ENCODE measurements around the gene BAZ1B.
"Not testable (repeated sequence)": the region's sequence is repeated elsewhere in the genome, so short reads cannot be mapped to it uniquely, and the experiment has no call there.

BAZ1B gene

GRCh38 chr7:73503229-73503628, 18.9 kb downstream of the BAZ1B start:
- H3K36me3 ChIP-seq (ENCODE audit: insufficient read depth, low read length): peaks cover 95% of the 10 kb centered on the region
- H3K79me2 ChIP-seq (ENCODE audit: insufficient read depth, low read length): peaks cover 91% of the 10 kb centered on the region
- H3K9me3 ChIP-seq (ENCODE audit: insufficient read depth, low read length, severe bottlenecking): no peaks in the 10 kb centered on the region
- no peak for TF ChIP-seq EZH2 (IDR thresholded peaks at IDR 0.05; ENCODE audit: borderline replicate concordance, low read depth, low read length, severe bottlenecking)
- TF ChIP-seq, protein P1, sequence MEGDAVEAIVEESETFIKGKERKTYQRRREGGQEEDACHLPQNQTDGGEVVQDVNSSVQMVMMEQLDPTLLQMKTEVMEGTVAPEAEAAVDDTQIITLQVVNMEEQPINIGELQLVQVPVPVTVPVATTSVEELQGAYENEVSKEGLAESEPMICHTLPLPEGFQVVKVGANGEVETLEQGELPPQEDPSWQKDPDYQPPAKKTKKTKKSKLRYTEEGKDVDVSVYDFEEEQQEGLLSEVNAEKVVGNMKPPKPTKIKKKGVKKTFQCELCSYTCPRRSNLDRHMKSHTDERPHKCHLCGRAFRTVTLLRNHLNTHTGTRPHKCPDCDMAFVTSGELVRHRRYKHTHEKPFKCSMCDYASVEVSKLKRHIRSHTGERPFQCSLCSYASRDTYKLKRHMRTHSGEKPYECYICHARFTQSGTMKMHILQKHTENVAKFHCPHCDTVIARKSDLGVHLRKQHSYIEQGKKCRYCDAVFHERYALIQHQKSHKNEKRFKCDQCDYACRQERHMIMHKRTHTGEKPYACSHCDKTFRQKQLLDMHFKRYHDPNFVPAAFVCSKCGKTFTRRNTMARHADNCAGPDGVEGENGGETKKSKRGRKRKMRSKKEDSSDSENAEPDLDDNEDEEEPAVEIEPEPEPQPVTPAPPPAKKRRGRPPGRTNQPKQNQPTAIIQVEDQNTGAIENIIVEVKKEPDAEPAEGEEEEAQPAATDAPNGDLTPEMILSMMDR (IDR thresholded peaks at IDR 0.05; ENCODE audit: borderline replicate concordance, extremely low read depth, low read length, poor library complexity, severe bottlenecking): no peak
- H4K20me1 ChIP-seq (ENCODE audit: insufficient read depth, low read length): peaks cover 64% of the 10 kb centered on the region; the same call in 1 of the 2 replicates
- H3K27ac ChIP-seq (ENCODE audit: low read length): no peak overlapping the region
- H3K9ac ChIP-seq (ENCODE audit: low read depth, low read length): no peak overlapping the region
- DNase-seq: no peak
- H2AFZ ChIP-seq (ENCODE audit: low read depth, low read length): no peak overlapping the region
- no peak overlapping the region for H3K4me2 ChIP-seq (ENCODE audit: insufficient read depth, low read length)
- H3K27me3 ChIP-seq (ENCODE audit: insufficient read depth, low read length, poor library complexity): no peaks in the 10 kb centered on the region
- H3K4me3 ChIP-seq (ENCODE audit: low read depth in 1 of 2, low read length in 2 of 2): no peak overlapping the region
- ATAC-seq (ENCODE audit: insufficient read depth, low read depth): no peak
- no peaks in the 10 kb centered on the region for H3K4me1 ChIP-seq (ENCODE audit: insufficient read depth, low read length)

DNA sequence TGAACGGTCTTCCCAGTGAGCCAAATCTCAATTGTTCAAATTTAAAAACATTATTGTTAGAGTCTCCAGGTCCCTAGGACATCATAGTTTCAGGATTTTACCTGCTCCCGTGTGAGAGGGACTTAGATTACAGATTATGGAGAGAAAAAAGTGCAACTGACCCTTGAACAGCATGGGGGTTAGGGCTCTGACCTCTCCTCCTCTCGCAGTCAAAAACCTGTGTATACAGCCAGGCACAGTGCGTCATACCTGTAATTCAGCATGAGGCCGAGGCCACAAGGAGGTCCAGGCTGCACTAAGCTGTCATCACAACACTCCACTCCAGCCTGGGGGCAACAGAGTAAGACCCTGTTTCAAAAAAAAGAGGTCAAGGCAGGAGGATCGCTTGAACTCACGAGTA, 25.5 kb downstream of the BAZ1B start:
- no peaks in the 10 kb centered on the region for H3K4me1 ChIP-seq (ENCODE audit: insufficient read depth, low read length)
- H4K20me1 ChIP-seq (ENCODE audit: insufficient read depth, low read length): peaks cover 64% of the 10 kb centered on the region
- peaks cover 92% of the 10 kb centered on the region for H3K79me2 ChIP-seq (ENCODE audit: insufficient read depth, low read length)
- no peak overlapping the region for H3K4me3 ChIP-seq (ENCODE audit: low read depth in 1 of 2, low read length in 2 of 2)
- TF ChIP-seq, protein P1 (IDR thresholded peaks at IDR 0.05; ENCODE audit: borderline replicate concordance, extremely low read depth, low read length, poor library complexity, severe bottlenecking): no peak
- no peak for TF ChIP-seq EZH2 (IDR thresholded peaks at IDR 0.05; ENCODE audit: borderline replicate concordance, low read depth, low read length, severe bottlenecking)
- H2AFZ ChIP-seq (ENCODE audit: low read depth, low read length): no peak overlapping the region
- DNase-seq (no peak), ATAC-seq (ENCODE audit: insufficient read depth, low read depth) (no peak)
- peaks cover 98% of the 10 kb centered on the region for H3K36me3 ChIP-seq (ENCODE audit: insufficient read depth, low read length)
- no peak overlapping the region for H3K4me2 ChIP-seq (ENCODE audit: insufficient read depth, low read length)
- H3K9ac ChIP-seq (ENCODE audit: low read depth, low read length): no peak overlapping the region
- H3K27ac ChIP-seq (ENCODE audit: low read length): no peak overlapping the region
- no peaks in the 10 kb centered on the region for H3K27me3 ChIP-seq (ENCODE audit: insufficient read depth, low read length, poor library complexity)
- no peaks in the 10 kb centered on the region for H3K9me3 ChIP-seq (ENCODE audit: insufficient read depth, low read length, severe bottlenecking)

DNA sequence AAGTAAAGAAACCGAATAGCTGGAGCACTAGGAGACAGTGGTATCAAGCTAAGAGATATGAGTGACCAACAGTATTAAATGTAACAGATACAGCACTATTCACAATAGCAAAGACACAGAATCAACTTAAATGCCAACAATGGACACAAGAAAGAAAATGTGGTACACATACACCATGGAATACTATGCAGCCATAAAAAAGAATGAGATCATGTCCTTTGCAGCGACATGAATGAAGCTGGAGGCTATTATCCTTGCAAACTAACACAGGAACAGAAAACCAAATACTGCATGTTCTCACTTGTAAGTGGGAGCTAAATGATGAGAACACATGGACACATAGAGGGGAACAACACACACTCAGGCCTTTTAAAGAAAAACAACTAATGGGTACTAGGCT, 26.6 kb downstream of the BAZ1B start:
- H3K27ac ChIP-seq (ENCODE audit: low read length); DNase-seq; H3K4me2 ChIP-seq (ENCODE audit: insufficient read depth, low read length); H3K9me3 ChIP-seq (ENCODE audit: insufficient read depth, low read length, severe bottlenecking); ATAC-seq (ENCODE audit: insufficient read depth, low read depth); H3K9ac ChIP-seq (ENCODE audit: low read depth, low read length); H3K4me1 ChIP-seq (ENCODE audit: insufficient read depth, low read length); H3K4me3 ChIP-seq (ENCODE audit: low read depth in 1 of 2, low read length in 2 of 2); H3K27me3 ChIP-seq (ENCODE audit: insufficient read depth, low read length, poor library complexity); H2AFZ ChIP-seq (ENCODE audit: low read depth, low read length): not testable (repeated sequence)
- H4K20me1 ChIP-seq (ENCODE audit: insufficient read depth, low read length): peaks cover 62% of the 10 kb centered on the region
- H3K79me2 ChIP-seq (ENCODE audit: insufficient read depth, low read length): peaks cover 94% of the 10 kb centered on the region
- peaks cover 97% of the 10 kb centered on the region for H3K36me3 ChIP-seq (ENCODE audit: insufficient read depth, low read length)

GRCh38 chr7:73489976-73490375, 32.1 kb downstream of the BAZ1B start:
- TF ChIP-seq EZH2 (IDR thresholded peaks at IDR 0.05; ENCODE audit: borderline replicate concordance, low read depth, low read length, severe bottlenecking): no peak
- TF ChIP-seq, protein P1 (IDR thresholded peaks at IDR 0.05; ENCODE audit: borderline replicate concordance, extremely low read depth, low read length, poor library complexity, severe bottlenecking): no peak
- DNase-seq (no peak), ATAC-seq (ENCODE audit: insufficient read depth, low read depth) (no peak)
- Histone ChIP-seq H3K9ac (ENCODE audit: low read depth, low read length) (no peak overlapping the region), H3K4me3 (ENCODE audit: low read depth in 1 of 2, low read length in 2 of 2) (no peak overlapping the region), H3K36me3 (ENCODE audit: insufficient read depth, low read length) (peaks cover 96% of the 10 kb centered on the region), H3K4me1 (ENCODE audit: insufficient read depth, low read length) (no peaks in the 10 kb centered on the region), H3K27me3 (ENCODE audit: insufficient read depth, low read length, poor library complexity) (no peaks in the 10 kb centered on the region), H4K20me1 (ENCODE audit: insufficient read depth, low read length) (peaks cover 36% of the 10 kb centered on the region), H2AFZ (ENCODE audit: low read depth, low read length) (no peak overlapping the region), H3K27ac (ENCODE audit: low read length) (no peak overlapping the region), H3K4me2 (ENCODE audit: insufficient read depth, low read length) (no peak overlapping the region), H3K79me2 (ENCODE audit: insufficient read depth, low read length) (peaks cover 89% of the 10 kb centered on the region), H3K9me3 (ENCODE audit: insufficient read depth, low read length, severe bottlenecking) (no peaks in the 10 kb centered on the region)
